A549 (cell line): ENCODE results near the gene PLXNA3.

Experiments used
- CTCF ChIP-seq: fragments of >200 bp; sonication (Bioruptor Twin); formaldehyde crosslinking; IDR thresholded peaks from 3 replicates; pipeline ENCODE4 v1.5.1; 2016
- POLR2A ChIP-seq: IDR thresholded peaks from 2 replicates; pipeline ENCODE4 v1.6.1; 2012; ENCODE audit warnings: mild to moderate bottlenecking, low read length
- REST ChIP-seq: fragments of 200-600 bp; sonication (generic); IDR thresholded peaks from 2 replicates; pipeline ENCODE4 v1.6.1; 2016; ENCODE audit warnings: antibody characterized with exemption, mild to moderate bottlenecking, moderate library complexity

- TF ChIP-seq CTCF (no peak), REST (no peak), POLR2A (no peak)
These were observed 15.9 kb upstream of the PLXNA3 start for GRCh38 chrX:154441984-154442707.
